GM12891 (cell line): ENCODE results near the gene RAB13.

Source experiments
- PAX5 ChIP-seq: IDR thresholded peaks from 2 replicates; pipeline ENCODE4 v1.6.1; 2011; ENCODE audit warnings: low read length, moderate library complexity, mild to moderate bottlenecking; ENCODE audit not compliant: insufficient read depth, severe bottlenecking
- POLR2A ChIP-seq: IDR thresholded peaks from 2 replicates; pipeline ENCODE4 v1.6.1; 2011; ENCODE audit warnings: low read depth, low read length, control low read depth
- POLR2AphosphoS5 ChIP-seq: IDR thresholded peaks from 2 replicates; pipeline ENCODE4 v1.6.1; 2011; ENCODE audit warnings: low read depth, low read length, control low read depth
- SPI1 ChIP-seq: IDR thresholded peaks from 2 replicates; pipeline ENCODE4 v1.6.1; 2011; ENCODE audit warnings: low read depth, low read length, control low read depth
- TAF1 ChIP-seq: IDR thresholded peaks from 2 replicates; pipeline ENCODE4 v1.6.1; 2011; ENCODE audit warnings: low read depth, low read length, control low read depth

- no peak for TF ChIP-seq POLR2A
- TF ChIP-seq POLR2AphosphoS5 = no peak
- no peak for TF ChIP-seq SPI1
- TF ChIP-seq TAF1 = no peak
- no peak for TF ChIP-seq PAX5
Measured at GRCh38 chr1:153939476-153939875, 46.7 kb downstream of the RAB13 start.
